ENCODE measurements around the gene SDC3.

The SDC3 gene

GRCh38 chr1:30877205-30877912 is 31.2 kb downstream of the SDC3 start:
- TF ChIP-seq POLR2AphosphoS5 (IDR thresholded peaks at IDR 0.05; ENCODE audit: low read depth, low read length) (no peak), REST (IDR thresholded peaks at IDR 0.05; ENCODE audit: insufficient read depth in 1 of 2, low read depth in 2 of 2, low read length in 2 of 2) (no peak), FOXP2 (optimal IDR thresholded peaks at IDR 0.05; ENCODE audit: borderline replicate concordance, extremely low read depth, extremely low read length, insufficient read depth) (no peak), TAF1 (IDR thresholded peaks at IDR 0.05; ENCODE audit: borderline replicate concordance, insufficient read depth, low read length) (no peak), SIN3A (IDR thresholded peaks at IDR 0.05; ENCODE audit: borderline replicate concordance, insufficient read depth, low read length) (no peak)

- no peak for TF ChIP-seq FOXP2 (optimal IDR thresholded peaks at IDR 0.05; ENCODE audit: borderline replicate concordance, extremely low read depth, extremely low read length, insufficient read depth)
- no peak for TF ChIP-seq REST (IDR thresholded peaks at IDR 0.05; ENCODE audit: insufficient read depth in 1 of 2, low read depth in 2 of 2, low read length in 2 of 2)
- no peak for TF ChIP-seq TAF1 (IDR thresholded peaks at IDR 0.05; ENCODE audit: borderline replicate concordance, insufficient read depth, low read length)
- no peak for TF ChIP-seq POLR2AphosphoS5 (IDR thresholded peaks at IDR 0.05; ENCODE audit: low read depth, low read length)
- no peak for TF ChIP-seq SIN3A (IDR thresholded peaks at IDR 0.05; ENCODE audit: borderline replicate concordance, insufficient read depth, low read length)
Measured at GRCh38 chr1:30876451-30877204, 31.9 kb downstream of the SDC3 start.

- TF ChIP-seq TAF1 (IDR thresholded peaks at IDR 0.05; ENCODE audit: borderline replicate concordance, insufficient read depth, low read length): no peak
Measured at GRCh38 chr1:30875916-30876315, 32.6 kb downstream of the SDC3 start.

- TF ChIP-seq POLR2AphosphoS5 (IDR thresholded peaks at IDR 0.05; ENCODE audit: low read depth, low read length) (no peak), REST (IDR thresholded peaks at IDR 0.05; ENCODE audit: insufficient read depth in 1 of 2, low read depth in 2 of 2, low read length in 2 of 2) (no peak), TAF1 (IDR thresholded peaks at IDR 0.05; ENCODE audit: borderline replicate concordance, insufficient read depth, low read length) (no peak), FOXP2 (optimal IDR thresholded peaks at IDR 0.05; ENCODE audit: borderline replicate concordance, extremely low read depth, extremely low read length, insufficient read depth) (no peak)
Measured at GRCh38 chr1:30875197-30875596, 33.4 kb downstream of the SDC3 start.

- TF ChIP-seq TAF1 (IDR thresholded peaks at IDR 0.05; ENCODE audit: borderline replicate concordance, insufficient read depth, low read length) (no peak), POLR2AphosphoS5 (IDR thresholded peaks at IDR 0.05; ENCODE audit: low read depth, low read length) (no peak), FOXP2 (optimal IDR thresholded peaks at IDR 0.05; ENCODE audit: borderline replicate concordance, extremely low read depth, extremely low read length, insufficient read depth) (no peak), REST (IDR thresholded peaks at IDR 0.05; ENCODE audit: insufficient read depth in 1 of 2, low read depth in 2 of 2, low read length in 2 of 2) (no peak), SIN3A (IDR thresholded peaks at IDR 0.05; ENCODE audit: borderline replicate concordance, insufficient read depth, low read length) (no peak)
Measured at GRCh38 chr1:30874176-30874575, 34.4 kb downstream of the SDC3 start.

Data from PFSK-1 (cell line).